ENCODE measurements around the gene ARHGAP24.

The ARHGAP24 gene

DNA sequence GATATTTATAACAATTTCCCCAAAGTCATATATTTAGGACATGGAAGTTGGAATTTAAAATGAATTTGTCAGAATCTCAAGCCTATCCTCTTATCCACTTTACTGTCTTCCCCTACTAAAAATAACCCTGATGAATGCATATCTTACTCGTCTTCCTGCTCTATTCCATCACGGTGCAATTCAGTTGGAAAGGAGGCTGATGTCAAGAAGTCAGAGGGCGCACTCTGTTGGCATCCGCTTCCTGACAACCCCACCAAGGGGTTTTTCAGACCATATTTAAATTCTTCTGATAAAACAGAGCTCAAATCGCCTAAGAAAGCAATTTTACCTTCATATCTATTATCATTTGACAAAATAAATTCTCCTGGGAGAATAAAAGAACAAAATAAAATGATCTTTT is 233.5 kb downstream of the ARHGAP24 start:
- no peak for DNase-seq

DNA sequence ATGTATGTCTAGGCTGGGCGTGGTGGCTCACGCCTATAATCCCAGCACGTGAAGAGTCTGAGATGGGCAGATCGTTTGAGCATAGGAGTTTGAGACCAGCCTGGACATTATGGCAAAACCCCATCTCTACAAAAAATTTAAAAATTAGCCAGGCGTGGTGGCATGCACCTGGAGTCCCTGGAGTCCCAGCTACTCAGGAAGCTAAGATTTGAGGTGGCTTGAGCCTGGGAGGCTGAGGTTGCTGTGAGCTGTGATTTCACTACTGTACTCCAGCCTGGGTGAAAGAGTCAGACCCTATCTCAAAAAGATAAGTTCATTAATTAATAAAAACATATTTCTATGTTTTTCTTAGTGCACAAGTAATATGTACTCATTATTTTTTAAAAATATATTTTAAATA is 238.1 kb downstream of the ARHGAP24 start:
- no peak for DNase-seq

DNA sequence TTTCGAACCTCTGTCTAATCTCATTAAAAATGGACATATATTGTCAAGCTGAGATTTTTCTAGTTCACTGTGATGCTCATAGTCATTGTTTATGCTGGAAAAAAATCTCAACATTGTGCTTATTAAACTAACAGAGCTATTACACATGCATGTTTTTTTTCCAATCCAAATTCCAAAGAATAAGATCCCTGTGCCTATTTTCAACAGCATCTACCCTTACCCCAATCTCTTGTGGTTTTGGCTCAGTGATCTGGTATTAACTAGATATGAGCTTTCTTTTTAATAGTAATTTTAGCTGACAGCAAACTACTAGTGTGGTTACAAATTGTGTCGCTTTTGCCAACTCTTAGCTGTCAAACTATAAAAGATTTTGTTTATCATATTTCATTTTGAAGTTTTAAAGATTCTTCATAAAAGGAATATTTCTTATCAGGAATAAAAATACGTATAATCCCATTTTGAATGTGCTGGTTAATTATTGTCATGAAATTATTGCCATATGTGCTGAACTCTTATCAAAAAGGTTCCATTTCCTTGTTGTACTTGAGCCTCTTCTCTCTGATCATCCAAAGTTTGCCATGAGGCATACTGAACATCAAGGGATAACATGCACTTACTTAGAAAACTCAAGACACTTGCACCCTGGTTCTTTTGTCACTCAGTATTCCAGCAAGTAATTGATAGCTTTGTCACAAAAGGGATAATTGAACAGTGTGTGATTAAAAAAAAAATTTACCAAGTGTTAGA is 241.2 kb downstream of the ARHGAP24 start:
- no peak for DNase-seq

DNA sequence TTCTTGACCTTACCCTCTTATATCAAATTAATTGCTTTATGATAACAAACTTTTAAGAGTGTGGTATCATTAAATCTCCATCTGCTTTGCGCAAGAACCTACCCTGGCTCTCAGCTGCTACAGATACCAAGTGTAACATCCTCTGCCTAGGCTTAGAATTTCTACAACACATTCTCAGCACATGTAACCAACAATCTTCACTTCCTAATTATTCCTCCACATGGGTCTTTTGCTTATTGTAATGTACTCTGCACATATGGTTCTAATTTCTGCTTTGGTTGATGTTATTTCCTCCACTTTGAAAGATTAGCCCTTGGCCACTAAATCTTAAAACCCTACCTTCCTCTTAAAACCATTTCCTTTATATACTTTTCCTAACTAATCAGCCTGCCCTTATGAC is 242.4 kb downstream of the ARHGAP24 start:
- DNase-seq: no peak

GRCh38 chr4:85717847-85718246 is 242.9 kb downstream of the ARHGAP24 start:
- no peak for DNase-seq

GRCh38 chr4:85720735-85721134 is 245.8 kb downstream of the ARHGAP24 start:
- no peak for DNase-seq

DNA sequence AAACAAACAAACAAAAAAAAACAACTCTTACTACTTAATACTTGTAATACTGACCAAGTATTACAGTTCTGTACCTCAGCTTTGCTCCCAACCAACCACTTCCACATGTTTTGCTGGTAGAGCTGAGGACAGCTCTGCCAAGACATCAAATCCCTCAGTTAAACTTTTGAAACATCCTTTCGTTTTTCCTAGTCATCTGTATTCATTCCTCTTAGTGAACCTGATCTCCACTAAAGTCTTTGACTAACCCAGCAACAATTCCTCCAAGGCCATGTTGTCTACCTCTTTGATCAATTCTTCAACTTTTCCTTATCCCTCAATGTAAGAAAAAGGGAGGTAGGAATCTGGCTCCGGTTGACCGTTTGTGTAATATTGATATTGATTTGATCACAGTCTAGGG is 247.5 kb downstream of the ARHGAP24 start:
- DNase-seq: no peak

- no peak for DNase-seq
Measured at GRCh38 chr4:85722807-85723206, 247.9 kb downstream of the ARHGAP24 start.

- DNase-seq: no peak
Measured at GRCh38 chr4:85724791-85725563, 250.0 kb downstream of the ARHGAP24 start.

GRCh38 chr4:85725721-85726170 is 250.8 kb downstream of the ARHGAP24 start:
- DNase-seq: no peak

DNA sequence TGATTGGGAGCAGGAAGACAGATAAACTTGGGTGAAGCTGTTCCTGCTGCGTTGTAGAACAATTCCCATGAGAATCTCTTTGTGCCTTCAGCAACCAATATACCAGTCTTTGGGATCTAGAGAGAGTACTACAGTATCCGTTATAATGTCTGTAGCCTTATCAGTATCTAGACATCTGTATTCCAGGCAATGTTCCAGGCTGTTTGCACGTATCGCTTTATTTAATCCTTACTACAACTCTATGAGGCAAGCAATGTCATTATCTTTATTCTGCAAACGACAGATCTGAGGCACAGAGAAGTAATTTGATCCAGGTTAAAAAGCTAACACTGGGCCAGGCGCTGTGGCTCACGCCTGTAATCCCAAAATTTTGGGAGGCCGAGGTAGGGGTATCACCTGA is 251.6 kb downstream of the ARHGAP24 start:
- no peak for DNase-seq

DNA sequence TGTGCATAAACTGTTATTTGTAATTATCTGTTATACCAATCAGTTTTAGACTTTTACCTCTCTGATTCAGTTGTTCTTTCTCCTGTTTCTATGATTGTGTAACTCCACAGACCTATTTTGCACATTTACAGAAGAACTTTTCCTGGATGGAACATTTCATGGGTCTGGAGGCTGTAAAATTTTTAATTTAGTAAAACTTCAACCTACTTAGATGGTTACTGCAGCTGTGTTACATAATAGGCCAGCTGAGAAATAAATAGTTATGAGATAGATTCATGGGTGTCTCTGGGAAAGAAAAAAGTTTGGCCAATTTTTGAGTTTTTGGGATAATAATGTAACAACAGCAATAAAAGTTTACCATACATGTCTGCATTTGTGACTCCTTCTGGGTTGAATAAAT is 253.5 kb downstream of the ARHGAP24 start:
- DNase-seq: no peak

- DNase-seq: no peak
Measured at GRCh38 chr4:85732124-85732523, 257.2 kb downstream of the ARHGAP24 start.

GRCh38 chr4:85733798-85734197 is 258.8 kb downstream of the ARHGAP24 start:
- no peak for DNase-seq

DNA sequence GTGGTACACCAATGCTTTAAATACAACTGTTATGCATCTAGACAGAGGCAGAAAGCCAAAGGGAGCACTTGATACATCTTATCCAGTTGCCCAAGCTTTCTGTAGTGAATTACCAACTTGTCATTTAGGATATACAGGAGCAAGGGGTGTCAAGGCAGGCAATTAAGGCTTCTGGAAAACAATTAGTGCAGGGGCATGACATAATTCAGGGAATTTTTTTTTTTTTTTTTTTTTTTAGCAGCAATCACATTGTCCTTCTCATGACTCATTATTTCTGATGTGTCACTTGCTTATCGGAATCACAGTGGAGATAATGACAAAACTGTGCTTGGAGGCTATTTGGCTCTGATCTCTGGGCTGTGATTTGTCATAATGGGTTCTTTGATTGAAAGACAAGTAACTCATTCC is 259.5 kb downstream of the ARHGAP24 start:
- no peak for DNase-seq

DNA sequence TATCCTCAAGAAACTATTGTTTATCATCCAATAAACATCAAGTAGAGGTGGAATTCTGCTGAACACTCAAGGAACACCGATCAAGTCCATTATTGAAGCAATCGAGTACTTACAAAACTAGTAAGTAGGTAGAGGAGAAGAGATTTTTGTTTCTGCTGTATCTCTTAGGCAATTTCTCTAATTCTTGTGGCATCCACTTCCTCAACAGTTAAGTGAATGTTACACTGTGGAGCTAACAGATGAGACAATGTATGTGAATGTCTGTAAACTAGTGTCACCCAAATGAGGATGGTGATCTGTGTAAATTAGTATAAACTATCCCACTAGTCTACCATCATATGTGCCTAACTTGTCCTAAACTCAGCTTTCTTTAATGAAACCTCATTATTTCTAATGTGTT is 261.6 kb downstream of the ARHGAP24 start:
- no peak for DNase-seq

DNA sequence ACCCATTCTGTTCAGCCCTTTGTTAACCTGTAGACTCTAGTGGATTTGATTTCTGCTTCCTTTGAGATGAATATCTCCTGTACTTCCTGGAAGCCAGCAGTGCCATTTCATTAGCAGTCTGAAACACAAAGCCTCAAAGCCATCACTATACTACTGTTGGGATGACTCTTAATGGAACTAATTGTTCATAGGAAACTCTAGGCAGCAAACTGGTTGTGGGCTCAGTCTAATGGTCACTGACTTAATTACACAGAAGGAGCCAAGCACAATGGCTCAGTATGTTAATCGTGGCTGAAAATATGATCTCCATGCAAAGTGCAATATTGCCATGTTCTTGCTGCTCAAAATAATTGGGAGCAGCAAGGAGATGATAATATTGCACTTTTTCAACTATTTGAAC is 262.3 kb downstream of the ARHGAP24 start:
- no peak for DNase-seq

GRCh38 chr4:85738721-85739120 is 263.8 kb downstream of the ARHGAP24 start:
- DNase-seq: no peak

- DNase-seq: no peak
Measured at GRCh38 chr4:85740431-85740861, 265.5 kb downstream of the ARHGAP24 start.

GRCh38 chr4:85741381-85741780 is 266.4 kb downstream of the ARHGAP24 start:
- no peak for DNase-seq

DNA sequence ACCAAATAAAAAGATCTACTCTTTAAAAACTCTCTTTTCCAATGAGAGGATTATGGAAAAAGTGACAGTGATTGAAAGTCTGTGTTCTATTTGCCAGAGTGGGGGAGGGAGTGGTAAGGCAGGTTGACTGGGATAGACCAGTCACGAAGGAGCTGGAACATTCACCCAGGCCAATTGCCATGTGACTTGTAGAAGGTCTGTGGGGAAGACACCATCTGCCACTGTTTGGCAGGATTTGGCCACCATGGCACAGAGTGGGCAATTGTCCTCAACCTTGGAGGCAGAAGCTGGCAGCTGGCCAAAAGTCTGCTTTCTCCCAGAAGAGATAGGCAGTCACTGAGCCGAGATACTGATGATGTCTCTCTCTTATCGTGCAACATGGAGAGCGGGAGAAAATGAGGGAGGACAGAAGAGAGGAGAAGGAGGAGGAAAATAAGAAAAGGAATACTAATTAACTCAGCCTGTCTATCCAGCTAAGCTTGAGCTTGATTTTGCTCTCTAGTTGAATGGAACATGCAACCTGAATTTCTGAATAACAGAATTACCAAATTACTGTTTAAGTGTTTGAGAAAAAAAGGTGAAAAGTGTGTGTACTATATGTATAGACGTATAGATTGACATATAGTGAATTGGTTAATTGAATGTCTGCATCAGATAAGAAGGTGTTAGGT is 267.1 kb downstream of the ARHGAP24 start:
- peak; percentile 21 for DNase-seq

DNA sequence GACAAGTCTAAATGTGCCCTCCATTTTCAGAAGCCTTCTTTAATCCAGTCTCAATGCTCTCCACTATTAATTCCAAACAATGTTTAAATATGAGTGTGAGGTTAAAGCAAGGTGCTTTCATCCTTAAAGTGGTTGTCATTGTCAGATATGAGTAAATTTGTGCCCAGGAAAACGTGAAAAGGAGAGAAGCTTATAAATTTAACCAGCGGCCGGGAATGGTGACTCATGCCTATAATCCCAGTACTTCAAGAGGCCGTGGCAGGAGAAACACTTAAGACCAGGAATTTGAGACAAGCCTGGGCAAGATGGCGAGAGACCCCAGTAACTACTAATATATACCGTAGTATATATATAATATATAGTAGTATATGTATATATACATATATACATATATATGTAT is 270.0 kb downstream of the ARHGAP24 start:
- DNase-seq: no peak

DNA sequence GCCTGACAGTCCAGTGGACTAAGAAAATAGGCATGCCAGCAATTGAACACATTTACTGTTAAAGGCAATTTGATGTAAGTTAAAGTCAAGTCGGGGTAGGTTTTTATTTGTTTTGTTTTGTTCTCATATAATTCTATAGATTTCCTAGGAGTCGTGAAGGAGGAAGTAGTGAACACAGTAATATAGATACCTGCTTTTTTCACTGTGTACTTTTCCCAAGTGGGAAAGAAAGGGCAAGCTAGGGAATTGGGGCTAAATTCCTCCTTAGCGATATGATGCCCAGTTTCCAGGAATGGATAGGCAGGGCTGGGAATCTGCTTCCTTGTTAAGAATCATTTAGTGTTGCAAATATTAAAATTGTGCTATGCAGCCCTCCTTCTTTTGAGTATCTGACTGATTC is 271.0 kb downstream of the ARHGAP24 start:
- no peak for DNase-seq
